A673 (cell line): Measurements from ENCODE around the gene SLC16A3.

Experiments used
- EZH2 ChIP-seq: fragments of 200-600 bp; sonication (generic); IDR thresholded peaks from 2 replicates; pipeline ENCODE4 v1.6.1; 2017; ENCODE audit warnings: borderline replicate concordance, low read depth, mild to moderate bottlenecking, mixed read lengths, antibody characterized with exemption, low read length; ENCODE audit not compliant: poor library complexity, severe bottlenecking
- TF ChIP-seq, protein P1 (sequence below): fragments of 300-800, 200-600 bp; sonication (generic); conservative IDR thresholded peaks from 2 replicates; pipeline ENCODE4 v1.5.1; 2017; ENCODE audit warnings: low read depth, mild to moderate bottlenecking, antibody characterized with exemption, low read length, moderate library complexity, mixed read lengths

DNA sequence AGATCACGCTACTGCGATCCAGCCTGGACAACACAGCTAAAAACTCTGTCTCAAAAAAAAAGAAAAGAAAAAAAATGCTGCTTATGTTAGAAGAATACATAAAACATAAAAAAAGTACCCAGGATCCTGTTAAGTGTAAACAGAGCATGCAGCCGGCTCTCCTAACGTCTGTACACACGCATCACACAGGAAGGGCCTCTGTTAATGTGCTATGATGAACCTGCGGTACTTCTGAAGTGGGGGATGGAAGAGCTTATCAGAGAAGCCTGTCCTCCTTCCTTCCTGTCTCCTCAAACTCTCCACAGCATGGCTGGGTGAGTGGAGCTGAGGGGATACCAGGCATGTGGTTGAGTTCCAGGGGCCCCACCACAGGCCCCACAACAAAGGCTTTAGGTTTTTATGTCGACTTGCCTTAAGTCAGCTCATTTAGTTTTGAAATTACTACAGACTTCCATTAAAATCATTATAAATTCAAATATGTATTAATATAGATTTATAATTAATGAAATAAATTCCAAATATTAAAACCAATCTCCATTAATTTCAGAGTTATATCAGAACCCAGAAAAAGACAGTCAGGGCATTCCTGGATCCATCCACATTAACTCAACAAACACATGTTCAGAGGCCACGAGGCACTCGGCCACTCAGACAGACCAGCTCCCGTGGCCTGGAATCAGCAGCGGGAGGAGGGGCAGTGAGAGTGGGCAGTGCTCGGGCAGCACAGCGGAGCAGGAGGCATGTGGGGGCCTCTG is 27.9 kb upstream of the SLC16A3 start:
- TF ChIP-seq, protein P1, sequence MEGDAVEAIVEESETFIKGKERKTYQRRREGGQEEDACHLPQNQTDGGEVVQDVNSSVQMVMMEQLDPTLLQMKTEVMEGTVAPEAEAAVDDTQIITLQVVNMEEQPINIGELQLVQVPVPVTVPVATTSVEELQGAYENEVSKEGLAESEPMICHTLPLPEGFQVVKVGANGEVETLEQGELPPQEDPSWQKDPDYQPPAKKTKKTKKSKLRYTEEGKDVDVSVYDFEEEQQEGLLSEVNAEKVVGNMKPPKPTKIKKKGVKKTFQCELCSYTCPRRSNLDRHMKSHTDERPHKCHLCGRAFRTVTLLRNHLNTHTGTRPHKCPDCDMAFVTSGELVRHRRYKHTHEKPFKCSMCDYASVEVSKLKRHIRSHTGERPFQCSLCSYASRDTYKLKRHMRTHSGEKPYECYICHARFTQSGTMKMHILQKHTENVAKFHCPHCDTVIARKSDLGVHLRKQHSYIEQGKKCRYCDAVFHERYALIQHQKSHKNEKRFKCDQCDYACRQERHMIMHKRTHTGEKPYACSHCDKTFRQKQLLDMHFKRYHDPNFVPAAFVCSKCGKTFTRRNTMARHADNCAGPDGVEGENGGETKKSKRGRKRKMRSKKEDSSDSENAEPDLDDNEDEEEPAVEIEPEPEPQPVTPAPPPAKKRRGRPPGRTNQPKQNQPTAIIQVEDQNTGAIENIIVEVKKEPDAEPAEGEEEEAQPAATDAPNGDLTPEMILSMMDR: no peak
- TF ChIP-seq EZH2: no peak
